ENCODE results near the gene KRTAP10-1.

Gene KRTAP10-1

DNA sequence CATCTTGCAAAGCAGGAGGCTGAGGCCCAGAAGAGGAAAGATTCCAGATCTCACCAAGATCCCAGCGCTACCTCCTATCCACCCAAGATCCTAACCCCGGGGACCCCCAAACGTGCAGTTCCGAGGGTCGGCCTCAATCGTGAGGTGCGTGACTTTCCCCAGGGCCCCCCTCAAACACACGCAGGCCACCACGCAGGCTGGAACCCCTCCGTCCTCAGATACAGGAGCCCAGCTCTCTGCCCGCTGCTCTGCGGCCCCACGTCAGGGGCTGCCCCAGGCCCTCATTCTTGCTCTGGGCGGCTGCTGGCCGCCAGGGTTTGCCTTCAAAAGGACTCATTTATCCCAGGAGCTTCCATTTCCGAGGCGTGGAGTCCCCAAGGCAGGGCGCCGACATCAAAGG, 39.9 kb downstream of the KRTAP10-1 start:
- Histone ChIP-seq H3K9ac (ENCODE audit: low read length) (no peak overlapping the region), H3F3A (ENCODE audit: insufficient read depth) (no peaks in the 10 kb centered on the region), H2AFZ (ENCODE audit: low read depth, low read length, severe bottlenecking) (no peak overlapping the region), H3K4me2 (ENCODE audit: low read depth, low read length, poor library complexity, severe bottlenecking) (no peak overlapping the region), H3K27ac (ENCODE audit: low read depth, low read length) (no peak overlapping the region), H3K36me3 (ENCODE audit: low read length) (no peaks in the 10 kb centered on the region), H3K79me2 (ENCODE audit: insufficient read depth, low read length) (no peaks in the 10 kb centered on the region), H3K9me2 (replicated peaks; ENCODE audit: insufficient read depth, low read length) (no peaks in the 10 kb centered on the region), H3K27me3 (ENCODE audit: low read length) (no peaks in the 10 kb centered on the region), H3K4me3 (ENCODE audit: insufficient read depth, low read length, poor library complexity, severe bottlenecking) (no peak overlapping the region), H3K9me3 (ENCODE audit: insufficient read depth, low read length) (no peaks in the 10 kb centered on the region), H4K20me1 (ENCODE audit: low read depth, low read length) (no peaks in the 10 kb centered on the region)
- TF ChIP-seq EZH2phosphoT487 (conservative IDR thresholded peaks at IDR 0.05; ENCODE audit: low read length) = no peak
- TF ChIP-seq, protein P1, sequence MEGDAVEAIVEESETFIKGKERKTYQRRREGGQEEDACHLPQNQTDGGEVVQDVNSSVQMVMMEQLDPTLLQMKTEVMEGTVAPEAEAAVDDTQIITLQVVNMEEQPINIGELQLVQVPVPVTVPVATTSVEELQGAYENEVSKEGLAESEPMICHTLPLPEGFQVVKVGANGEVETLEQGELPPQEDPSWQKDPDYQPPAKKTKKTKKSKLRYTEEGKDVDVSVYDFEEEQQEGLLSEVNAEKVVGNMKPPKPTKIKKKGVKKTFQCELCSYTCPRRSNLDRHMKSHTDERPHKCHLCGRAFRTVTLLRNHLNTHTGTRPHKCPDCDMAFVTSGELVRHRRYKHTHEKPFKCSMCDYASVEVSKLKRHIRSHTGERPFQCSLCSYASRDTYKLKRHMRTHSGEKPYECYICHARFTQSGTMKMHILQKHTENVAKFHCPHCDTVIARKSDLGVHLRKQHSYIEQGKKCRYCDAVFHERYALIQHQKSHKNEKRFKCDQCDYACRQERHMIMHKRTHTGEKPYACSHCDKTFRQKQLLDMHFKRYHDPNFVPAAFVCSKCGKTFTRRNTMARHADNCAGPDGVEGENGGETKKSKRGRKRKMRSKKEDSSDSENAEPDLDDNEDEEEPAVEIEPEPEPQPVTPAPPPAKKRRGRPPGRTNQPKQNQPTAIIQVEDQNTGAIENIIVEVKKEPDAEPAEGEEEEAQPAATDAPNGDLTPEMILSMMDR (IDR thresholded peaks at IDR 0.05; ENCODE audit: insufficient read depth, low read length, poor library complexity, severe bottlenecking) = no peak

DNA sequence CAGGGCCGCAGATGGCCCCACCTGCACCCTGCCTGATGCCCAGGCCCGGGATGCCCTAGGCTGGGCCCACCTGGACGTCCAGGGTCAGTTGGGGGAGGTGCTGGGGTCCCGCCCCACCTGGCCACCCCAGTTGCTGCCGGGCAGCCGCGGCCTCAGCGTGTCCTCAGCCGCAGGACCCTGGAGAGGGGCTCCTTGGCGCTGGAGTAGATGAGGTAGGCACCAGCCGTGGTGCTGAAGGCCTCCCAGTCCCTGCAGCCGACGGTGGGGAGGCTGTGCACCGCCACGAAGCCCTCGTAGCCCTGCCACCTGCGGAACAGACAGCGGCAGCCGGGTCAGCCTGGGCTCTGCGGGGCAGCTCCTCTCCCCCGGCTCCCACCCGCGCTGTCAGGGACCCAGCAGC, 40.4 kb downstream of the KRTAP10-1 start:
- no peaks in the 10 kb centered on the region for H3K79me2 ChIP-seq (ENCODE audit: insufficient read depth, low read length)
- H3K27ac ChIP-seq (ENCODE audit: low read depth, low read length) = no peak overlapping the region
- no peaks in the 10 kb centered on the region for H4K20me1 ChIP-seq (ENCODE audit: low read depth, low read length)
- no peaks in the 10 kb centered on the region for H3K27me3 ChIP-seq (ENCODE audit: low read length)
- H3K9me3 ChIP-seq (ENCODE audit: insufficient read depth, low read length) = no peaks in the 10 kb centered on the region
- H2AFZ ChIP-seq (ENCODE audit: low read depth, low read length, severe bottlenecking) = no peak overlapping the region
- no peaks in the 10 kb centered on the region for H3K9me2 ChIP-seq (replicated peaks; ENCODE audit: insufficient read depth, low read length)
- no peak overlapping the region for H3K4me2 ChIP-seq (ENCODE audit: low read depth, low read length, poor library complexity, severe bottlenecking)
- H3F3A ChIP-seq (ENCODE audit: insufficient read depth) = no peaks in the 10 kb centered on the region
- H3K36me3 ChIP-seq (ENCODE audit: low read length) = no peaks in the 10 kb centered on the region
- no peak overlapping the region for H3K9ac ChIP-seq (ENCODE audit: low read length)
- TF ChIP-seq, protein P1 (IDR thresholded peaks at IDR 0.05; ENCODE audit: insufficient read depth, low read length, poor library complexity, severe bottlenecking) = no peak
- TF ChIP-seq EZH2phosphoT487 (conservative IDR thresholded peaks at IDR 0.05; ENCODE audit: low read length) = no peak
- no peak overlapping the region for H3K4me3 ChIP-seq (ENCODE audit: insufficient read depth, low read length, poor library complexity, severe bottlenecking)

- Histone ChIP-seq H3K9me2 (replicated peaks; ENCODE audit: insufficient read depth, low read length) (no peaks in the 10 kb centered on the region), H3K9ac (ENCODE audit: low read length) (no peak overlapping the region), H3K4me2 (ENCODE audit: low read depth, low read length, poor library complexity, severe bottlenecking) (no peak overlapping the region), H3K4me3 (ENCODE audit: insufficient read depth, low read length, poor library complexity, severe bottlenecking) (no peak overlapping the region), H3K36me3 (ENCODE audit: low read length) (no peaks in the 10 kb centered on the region), H2AFZ (ENCODE audit: low read depth, low read length, severe bottlenecking) (no peak overlapping the region), H3K79me2 (ENCODE audit: insufficient read depth, low read length) (no peaks in the 10 kb centered on the region), H3F3A (ENCODE audit: insufficient read depth) (no peaks in the 10 kb centered on the region), H3K27ac (ENCODE audit: low read depth, low read length) (no peak overlapping the region), H4K20me1 (ENCODE audit: low read depth, low read length) (no peaks in the 10 kb centered on the region), H3K9me3 (ENCODE audit: insufficient read depth, low read length) (no peaks in the 10 kb centered on the region), H3K27me3 (ENCODE audit: low read length) (no peaks in the 10 kb centered on the region)
- TF ChIP-seq, protein P1 (IDR thresholded peaks at IDR 0.05; ENCODE audit: insufficient read depth, low read length, poor library complexity, severe bottlenecking) = no peak
- no peak for TF ChIP-seq EZH2phosphoT487 (conservative IDR thresholded peaks at IDR 0.05; ENCODE audit: low read length)
Observed at GRCh38 chr21:44499211-44499560, 40.8 kb downstream of the KRTAP10-1 start.

All from SU-DHL-6 (cell line).